AG04450 (cell line): Measurements from ENCODE around the gene PRKN. TPM values are rescaled to one million over a fixed set of nuclear protein-coding genes. Genes with fewer than 3 reads are reported as not detected.
"Not testable (repeated sequence)": the region's sequence is repeated elsewhere in the genome, so short reads cannot be mapped to it uniquely, and the experiment has no call there.

ENCODE experiments used
- CTCF ChIA-PET: fragments of 300-600, 350-600 bp; formaldehyde crosslinking; extraction: SDS; loops from one replicate; lab custom pipeline; 2022; ENCODE audit warnings: antibody characterized with exemption, inconsistent platforms; lab: Charles Lee
- POLR2A ChIA-PET: fragments of 350-600 bp; formaldehyde crosslinking; extraction: SDS; loops from one replicate; lab custom pipeline; 2021; ENCODE audit warnings: antibody characterized with exemption, inconsistent platforms; lab: Yijun Ruan, JAX
- DNase-seq: peaks from one replicate; pipeline ENCODE4 v3.0.0-alpha.2; 2011; ENCODE audit warnings: low read depth, low spot score
- H3K27ac ChIP-seq: one replicate; pipeline ENCODE4 v1.5.1; 2012; ENCODE audit warnings: low read depth, low read length, control low read depth
- H3K27me3 ChIP-seq: one replicate; pipeline ENCODE4 v1.6.0; 2012; ENCODE audit warnings: low read length; ENCODE audit not compliant: control insufficient read depth, insufficient read depth
- H3K4me3 ChIP-seq: 2 replicates; pipeline ENCODE4 v1.5.1; 2011; ENCODE audit warnings: mild to moderate bottlenecking, low read depth, low read length, control low read depth
- H3K9me3 ChIP-seq: 2 replicates; pipeline ENCODE4 v1.5.1; 2012; ENCODE audit warnings: low read length; ENCODE audit not compliant: control insufficient read depth, insufficient read depth
- polyA plus RNA-seq: library from polyadenylated mRNA; depleted of rRNA; stranded (reverse); fragments of >200 nt; gene quantifications from 2 replicates; pipeline ENCODE4 v1.2.3, GENCODE V29; 2011
- TF ChIP-seq, protein P1 (sequence below): IDR thresholded peaks from 2 replicates; pipeline ENCODE4 v1.5.1; 2011; ENCODE audit warnings: low read depth, low read length, control low read depth, inconsistent platforms

The PRKN gene
- polyA plus RNA-seq, 1 experiment = not detected

DNA sequence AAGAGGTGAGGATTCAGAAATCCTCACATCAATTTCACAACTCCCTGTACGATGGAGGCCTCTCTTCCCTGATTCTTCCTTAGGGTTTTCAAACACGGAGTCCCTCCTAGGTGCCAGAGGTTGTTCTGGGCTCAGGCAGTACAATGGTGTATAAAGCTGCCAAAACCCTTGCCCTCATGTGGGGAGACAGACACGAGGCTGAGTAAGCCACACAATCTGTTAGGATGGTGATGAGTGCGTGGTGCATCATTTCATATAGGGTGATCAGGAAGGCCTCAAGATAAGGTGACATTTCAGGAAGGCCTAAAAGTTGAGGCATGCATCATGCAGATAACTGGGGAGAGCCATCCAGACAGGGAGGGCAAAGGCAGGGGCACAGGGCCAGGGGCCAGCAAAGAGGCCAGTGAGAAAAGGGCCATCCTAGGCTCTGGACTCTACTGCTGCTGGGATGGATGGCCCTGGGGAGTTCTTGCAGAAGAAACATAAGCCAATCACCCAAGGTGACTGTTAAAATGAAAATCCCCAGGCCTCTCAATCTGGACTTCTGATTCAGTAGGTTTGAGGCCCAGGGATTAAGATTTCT, 186.5 kb downstream of the PRKN start:
- Histone ChIP-seq H3K27ac (no peak overlapping the region), H3K27me3 (no peaks in the 10 kb centered on the region), H3K4me3 (no peak overlapping the region), H3K9me3 (peaks cover 29% of the 10 kb centered on the region)
- TF ChIP-seq, protein P1, sequence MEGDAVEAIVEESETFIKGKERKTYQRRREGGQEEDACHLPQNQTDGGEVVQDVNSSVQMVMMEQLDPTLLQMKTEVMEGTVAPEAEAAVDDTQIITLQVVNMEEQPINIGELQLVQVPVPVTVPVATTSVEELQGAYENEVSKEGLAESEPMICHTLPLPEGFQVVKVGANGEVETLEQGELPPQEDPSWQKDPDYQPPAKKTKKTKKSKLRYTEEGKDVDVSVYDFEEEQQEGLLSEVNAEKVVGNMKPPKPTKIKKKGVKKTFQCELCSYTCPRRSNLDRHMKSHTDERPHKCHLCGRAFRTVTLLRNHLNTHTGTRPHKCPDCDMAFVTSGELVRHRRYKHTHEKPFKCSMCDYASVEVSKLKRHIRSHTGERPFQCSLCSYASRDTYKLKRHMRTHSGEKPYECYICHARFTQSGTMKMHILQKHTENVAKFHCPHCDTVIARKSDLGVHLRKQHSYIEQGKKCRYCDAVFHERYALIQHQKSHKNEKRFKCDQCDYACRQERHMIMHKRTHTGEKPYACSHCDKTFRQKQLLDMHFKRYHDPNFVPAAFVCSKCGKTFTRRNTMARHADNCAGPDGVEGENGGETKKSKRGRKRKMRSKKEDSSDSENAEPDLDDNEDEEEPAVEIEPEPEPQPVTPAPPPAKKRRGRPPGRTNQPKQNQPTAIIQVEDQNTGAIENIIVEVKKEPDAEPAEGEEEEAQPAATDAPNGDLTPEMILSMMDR = no peak
- ChIA-PET CTCF (no interaction called here), POLR2A (no interaction called here)
- DNase-seq = no peak

DNA sequence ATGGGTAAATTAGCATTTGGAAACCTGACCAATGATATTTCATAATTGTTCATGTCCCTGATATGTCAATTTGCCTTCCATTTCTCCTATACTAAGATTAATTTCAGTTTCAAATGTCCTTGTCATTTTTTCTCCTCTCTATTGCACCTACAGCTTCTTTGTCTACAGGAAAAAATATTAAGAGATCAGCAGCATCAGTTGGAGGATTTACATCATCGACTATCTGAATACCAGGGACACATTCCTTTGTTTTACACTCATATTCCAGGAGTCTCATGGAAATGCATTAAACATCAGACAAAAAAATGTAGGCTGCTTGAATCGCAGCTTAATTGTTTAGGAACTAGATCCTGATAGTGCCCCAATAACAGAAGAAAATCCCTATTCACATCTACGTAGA, 188.2 kb downstream of the PRKN start:
- peaks cover 30% of the 10 kb centered on the region for H3K9me3 ChIP-seq
- TF ChIP-seq, protein P1 = no peak
- DNase-seq = no peak
- POLR2A ChIA-PET = no interaction called here
- H3K4me3 ChIP-seq = no peak overlapping the region
- no peaks in the 10 kb centered on the region for H3K27me3 ChIP-seq
- no peak overlapping the region for H3K27ac ChIP-seq
- CTCF ChIA-PET = no interaction called here

DNA sequence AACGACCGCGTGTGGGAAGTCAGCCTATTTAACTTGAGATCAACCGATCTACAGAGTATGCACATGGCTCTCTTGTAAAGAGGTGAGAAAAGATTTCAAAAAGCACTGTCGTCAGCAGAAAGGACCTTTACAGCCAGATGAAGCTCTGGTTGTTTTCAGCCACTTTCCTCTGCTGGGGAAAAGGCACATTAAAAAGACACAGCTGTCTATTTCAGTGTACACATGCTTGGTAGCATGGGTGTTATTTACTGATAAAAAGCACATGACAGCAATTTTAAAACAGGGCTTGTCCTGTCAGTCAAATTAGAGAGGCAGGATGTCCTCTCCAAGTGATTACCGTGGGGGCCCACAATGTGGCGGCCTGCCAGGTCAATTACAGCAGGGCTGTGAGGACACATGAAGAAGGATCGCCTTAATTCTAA, 188.9 kb downstream of the PRKN start:
- ChIA-PET POLR2A (interaction anchor here (0.5 kb wide), 1 partner anchor 605 kb away, joined by 5 read pairs; no protein-coding TSS in a partner anchor), CTCF (no interaction called here)
- TF ChIP-seq, protein P1 = no peak
- Histone ChIP-seq H3K27ac (no peak overlapping the region), H3K9me3 (peaks cover 30% of the 10 kb centered on the region), H3K27me3 (no peaks in the 10 kb centered on the region), H3K4me3 (no peak overlapping the region)
- no peak for DNase-seq

DNA sequence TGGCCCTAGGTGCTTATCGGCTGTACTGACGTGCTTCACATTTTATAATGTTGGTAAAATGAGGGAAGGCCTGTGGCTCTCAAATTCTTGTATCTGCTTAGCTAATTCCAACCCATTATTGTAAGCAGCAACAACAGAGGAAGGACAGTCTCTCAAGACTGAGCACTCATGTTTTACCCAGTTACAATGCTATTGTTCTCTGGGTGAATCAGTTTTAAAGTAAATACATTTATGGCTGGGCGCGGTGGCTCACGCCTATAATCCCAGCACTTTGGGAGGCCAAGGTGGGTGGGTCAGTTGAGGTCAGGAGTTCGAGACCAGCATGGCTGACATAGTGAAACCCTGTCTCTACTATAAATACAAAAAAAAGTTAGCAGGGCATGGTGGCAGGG, 194.6 kb downstream of the PRKN start:
- CTCF ChIA-PET = no interaction called here
- no peaks in the 10 kb centered on the region for H3K27me3 ChIP-seq
- no peak overlapping the region for H3K27ac ChIP-seq
- DNase-seq = no peak
- peaks cover 29% of the 10 kb centered on the region for H3K9me3 ChIP-seq
- POLR2A ChIA-PET = no interaction called here
- H3K4me3 ChIP-seq = no peak overlapping the region
- TF ChIP-seq, protein P1 = no peak

DNA sequence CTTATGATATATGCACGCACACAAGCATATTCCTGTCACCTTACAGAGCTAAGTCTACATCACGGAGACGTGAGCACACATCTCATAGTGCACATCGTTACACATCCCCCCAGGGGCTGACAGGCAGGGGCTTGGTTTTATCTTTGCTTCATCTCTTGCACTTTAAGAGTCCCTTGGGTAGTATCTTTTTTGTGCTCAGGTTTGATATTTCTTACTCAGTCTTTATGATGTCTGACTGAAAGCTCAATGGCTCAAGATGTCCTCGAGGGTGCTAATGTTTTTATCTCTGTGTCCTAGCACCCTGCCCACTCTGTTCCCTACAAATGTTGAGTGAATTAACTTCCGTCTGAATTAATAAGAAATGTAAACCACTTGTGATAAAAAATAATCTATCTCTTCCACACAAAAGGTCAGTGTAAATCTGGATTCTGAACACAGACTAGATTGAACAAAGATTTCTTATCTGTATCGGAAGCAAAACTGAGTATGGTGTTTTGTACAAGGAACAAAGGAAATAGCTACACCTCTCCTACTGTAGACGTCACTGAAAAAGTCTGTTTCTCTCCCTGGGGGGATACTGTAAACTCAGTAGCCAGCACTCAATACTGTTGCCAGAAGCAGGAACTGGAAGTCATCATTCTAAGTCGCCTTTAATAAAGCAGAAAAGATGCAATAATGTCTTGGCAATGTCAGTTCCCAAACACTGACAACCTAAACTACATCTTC, 195.1 kb downstream of the PRKN start:
- no peak overlapping the region for H3K4me3 ChIP-seq
- H3K9me3 ChIP-seq = peaks cover 32% of the 10 kb centered on the region
- H3K27ac ChIP-seq = no peak overlapping the region
- POLR2A ChIA-PET = no interaction called here
- no peak for DNase-seq
- CTCF ChIA-PET = no interaction called here
- TF ChIP-seq, protein P1 = no peak
- H3K27me3 ChIP-seq = no peaks in the 10 kb centered on the region

DNA sequence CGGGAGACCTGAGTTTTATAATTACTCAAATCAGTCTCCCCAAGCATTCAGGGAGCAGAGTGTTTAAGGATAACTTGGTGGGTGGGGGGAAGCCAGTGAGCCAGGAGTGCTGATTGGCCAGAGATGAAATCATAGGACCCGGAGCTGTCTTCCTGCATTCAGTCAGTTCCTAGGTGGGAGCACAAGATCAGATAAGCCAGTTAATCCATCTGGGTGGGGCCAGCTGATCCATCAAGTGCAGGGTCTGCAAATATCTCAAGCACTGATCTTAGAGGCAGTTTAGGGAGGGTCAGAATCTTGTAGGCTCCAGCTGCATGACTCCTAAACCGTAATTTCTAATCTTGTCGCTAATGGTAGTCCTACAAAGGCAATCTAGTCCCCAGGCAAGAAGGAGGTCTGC, 196.2 kb downstream of the PRKN start:
- POLR2A ChIA-PET, H3K27me3 ChIP-seq, H3K4me3 ChIP-seq, CTCF ChIA-PET, DNase-seq, H3K27ac ChIP-seq: not testable (repeated sequence)
- H3K9me3 ChIP-seq = peaks cover 29% of the 10 kb centered on the region
